GM19467 (cell line): Measurements from ENCODE around the gene RB1.

Experiments used
- ATAC-seq: cut with Tn5 transposase; IDR thresholded peaks from one replicate; pipeline ENCODE4 v1.9.1; 2021; ENCODE audit warnings: mild to moderate bottlenecking, moderate library complexity; ENCODE audit not compliant: unreplicated experiment

Gene RB1

DNA sequence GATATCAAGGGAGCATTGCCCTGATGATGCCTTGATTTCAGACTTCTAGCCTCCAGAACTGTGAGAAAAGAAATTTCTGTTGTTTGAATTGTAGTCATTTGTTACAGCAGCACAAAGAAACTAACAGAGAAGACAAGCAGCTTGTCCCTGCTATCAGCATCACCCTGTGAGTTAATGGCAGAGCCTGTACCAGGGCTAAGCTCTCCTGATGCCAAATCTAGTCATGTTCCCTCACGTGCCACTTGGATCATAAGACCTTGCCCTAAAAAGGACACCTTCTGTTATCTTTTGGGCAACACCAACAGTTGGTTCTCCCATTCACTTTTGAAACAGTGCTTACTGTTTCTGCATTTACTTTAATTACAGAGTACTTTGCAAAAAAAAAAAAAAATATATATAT, 214.5 kb downstream of the RB1 start:
- no peak for ATAC-seq

- no peak for ATAC-seq
These were observed 222.7 kb downstream of the RB1 start for GRCh38 chr13:48526286-48526685.

DNA sequence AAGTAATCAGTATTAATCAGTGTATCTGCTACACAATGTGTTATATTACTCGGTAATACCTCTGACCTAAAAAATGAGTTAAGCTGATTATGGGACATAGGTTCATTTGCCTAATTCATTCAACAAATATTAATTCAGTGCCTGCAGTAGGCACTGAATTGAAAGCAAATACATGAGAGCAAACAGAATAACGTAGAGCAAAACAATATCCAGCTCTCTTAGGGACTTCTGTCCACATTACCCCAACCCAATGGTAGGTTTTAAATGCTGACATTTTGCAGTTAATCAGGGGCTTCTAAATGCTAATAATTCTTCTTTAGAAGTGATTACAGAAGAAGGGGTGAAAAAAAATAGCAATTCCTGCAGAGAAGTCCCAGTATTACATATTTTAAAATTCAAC, 224.4 kb downstream of the RB1 start:
- no peak for ATAC-seq

GRCh38 chr13:48528720-48529119, 225.2 kb downstream of the RB1 start:
- no peak for ATAC-seq

- no peak for ATAC-seq
These were observed 227.3 kb downstream of the RB1 start for GRCh38 chr13:48530833-48531232.
